ENCODE results near the gene PPIF.

PPIF gene

GRCh38 chr10:79375321-79376077, 28.2 kb downstream of the PPIF start:
- DNase-seq (ENCODE audit: low read depth), result no peak

- no peak for DNase-seq (ENCODE audit: low read depth)
Observed at GRCh38 chr10:79376078-79376628, 28.9 kb downstream of the PPIF start.

GRCh38 chr10:79376751-79377556, 29.7 kb downstream of the PPIF start:
- no peak for DNase-seq (ENCODE audit: low read depth)

- DNase-seq (ENCODE audit: low read depth), result no peak
Observed at GRCh38 chr10:79377557-79378382, 30.5 kb downstream of the PPIF start.

GRCh38 chr10:79378383-79378646, 31.0 kb downstream of the PPIF start:
- DNase-seq (ENCODE audit: low read depth), result no peak

- no peak for DNase-seq (ENCODE audit: low read depth)
Observed at GRCh38 chr10:79378647-79379511, 31.6 kb downstream of the PPIF start.

GRCh38 chr10:79379512-79380124, 32.3 kb downstream of the PPIF start:
- DNase-seq (ENCODE audit: low read depth), result no peak

GRCh38 chr10:79380125-79380945, 33.1 kb downstream of the PPIF start:
- DNase-seq (ENCODE audit: low read depth), result no peak

- no peak for DNase-seq (ENCODE audit: low read depth)
Observed at GRCh38 chr10:79380946-79381721, 33.9 kb downstream of the PPIF start.

GRCh38 chr10:79381804-79382221, 34.5 kb downstream of the PPIF start:
- DNase-seq (ENCODE audit: low read depth), result no peak

- DNase-seq (ENCODE audit: low read depth), result no peak
Observed at GRCh38 chr10:79382491-79382941, 35.2 kb downstream of the PPIF start.

GRCh38 chr10:79383974-79384606, 36.8 kb downstream of the PPIF start:
- no peak for DNase-seq (ENCODE audit: low read depth)

- DNase-seq (ENCODE audit: low read depth), result no peak
Observed at GRCh38 chr10:79384773-79385391, 37.6 kb downstream of the PPIF start.

- DNase-seq (ENCODE audit: low read depth), result no peak
Observed at GRCh38 chr10:79385392-79385795, 38.1 kb downstream of the PPIF start.

- DNase-seq (ENCODE audit: low read depth), result no peak
Observed at GRCh38 chr10:79385804-79386531, 38.7 kb downstream of the PPIF start.

- no peak for DNase-seq (ENCODE audit: low read depth)
Observed at GRCh38 chr10:79386637-79387465, 39.6 kb downstream of the PPIF start.

All from activated T-cell treated with anti-CD3 and anti-CD28 coated beads for 48 hours (primary cell).